Epithelial cell of esophagus (primary cell): ENCODE data around the gene ERVH48-1.

Experiments used
- DNase-seq: peaks from one replicate; pipeline ENCODE4 v3.0.0; 2010; ENCODE audit warnings: low read depth
- H3K4me3 ChIP-seq: 2 replicates; pipeline ENCODE4 v1.5.1; 2011; ENCODE audit warnings: mild to moderate bottlenecking, low read length, control low read depth
- TF ChIP-seq, protein P1 (sequence below): IDR thresholded peaks from 2 replicates; pipeline ENCODE4 v1.5.1; 2011; ENCODE audit warnings: low read depth, mild to moderate bottlenecking, low read length, control low read depth, inconsistent platforms; ENCODE audit not compliant: insufficient read depth; ENCODE audit errors: missing control alignments

The ERVH48-1 gene

DNA sequence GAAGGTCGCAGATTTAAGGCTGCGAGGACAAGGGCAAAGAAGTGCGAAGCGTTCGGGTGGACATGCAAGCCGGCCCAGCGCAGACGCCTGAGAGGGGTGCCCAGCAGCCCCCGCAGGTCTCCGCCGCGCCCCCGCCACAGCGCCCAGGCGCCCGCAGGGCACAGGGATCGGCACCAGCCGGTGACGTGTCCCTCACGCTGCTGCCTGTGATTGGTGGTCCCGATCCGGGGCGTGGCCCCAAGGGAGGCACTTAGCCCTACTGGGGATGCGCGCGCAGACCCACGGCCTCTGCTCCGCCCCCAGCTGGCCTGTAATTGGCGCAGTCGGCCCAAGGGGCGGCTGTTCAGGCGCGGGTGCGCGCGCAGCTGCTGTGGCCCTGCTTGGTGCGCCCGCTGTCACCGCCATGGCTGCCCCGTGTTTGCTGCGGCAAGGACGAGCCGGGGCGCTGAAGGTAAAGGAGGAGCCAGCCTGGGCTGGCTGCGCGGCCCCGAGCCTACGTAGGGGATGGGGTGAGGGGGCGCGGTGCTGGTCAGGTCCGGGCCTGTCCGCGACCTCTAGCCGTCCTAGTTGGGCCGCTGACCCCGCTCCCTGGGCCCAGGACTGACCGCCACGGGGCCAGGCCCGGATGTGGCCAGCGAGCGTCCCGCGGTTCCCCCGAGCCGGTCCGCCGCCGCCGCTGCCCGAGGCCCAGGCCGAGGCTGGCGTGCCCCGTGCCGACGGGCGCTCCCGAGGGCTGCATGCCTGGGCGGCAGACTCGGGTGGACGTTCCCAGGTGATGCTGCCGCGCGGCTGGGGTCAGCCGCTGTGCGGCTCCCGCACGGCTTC is 32.3 kb downstream of the ERVH48-1 start, which contains the start of gene NDUFV3:
TSS of gene NDUFV3 (plus strand) at position 379 of the 825 bp plus-strand sequence. CDS start at position 404, 25 bp downstream.
- H3K4me3 ChIP-seq: peak within 1 kb of the TSS; percentile 97

GRCh38 chr21:42892582-42892930 is 32.9 kb downstream of the ERVH48-1 start:
- no peak for DNase-seq
- TF ChIP-seq, protein P1, sequence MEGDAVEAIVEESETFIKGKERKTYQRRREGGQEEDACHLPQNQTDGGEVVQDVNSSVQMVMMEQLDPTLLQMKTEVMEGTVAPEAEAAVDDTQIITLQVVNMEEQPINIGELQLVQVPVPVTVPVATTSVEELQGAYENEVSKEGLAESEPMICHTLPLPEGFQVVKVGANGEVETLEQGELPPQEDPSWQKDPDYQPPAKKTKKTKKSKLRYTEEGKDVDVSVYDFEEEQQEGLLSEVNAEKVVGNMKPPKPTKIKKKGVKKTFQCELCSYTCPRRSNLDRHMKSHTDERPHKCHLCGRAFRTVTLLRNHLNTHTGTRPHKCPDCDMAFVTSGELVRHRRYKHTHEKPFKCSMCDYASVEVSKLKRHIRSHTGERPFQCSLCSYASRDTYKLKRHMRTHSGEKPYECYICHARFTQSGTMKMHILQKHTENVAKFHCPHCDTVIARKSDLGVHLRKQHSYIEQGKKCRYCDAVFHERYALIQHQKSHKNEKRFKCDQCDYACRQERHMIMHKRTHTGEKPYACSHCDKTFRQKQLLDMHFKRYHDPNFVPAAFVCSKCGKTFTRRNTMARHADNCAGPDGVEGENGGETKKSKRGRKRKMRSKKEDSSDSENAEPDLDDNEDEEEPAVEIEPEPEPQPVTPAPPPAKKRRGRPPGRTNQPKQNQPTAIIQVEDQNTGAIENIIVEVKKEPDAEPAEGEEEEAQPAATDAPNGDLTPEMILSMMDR: no peak
- H3K4me3 ChIP-seq: peak overlapping the region; percentile 97

More for the DNA sequence above, 32.3 kb downstream of the ERVH48-1 start, which contains the start of gene NDUFV3:
- DNase-seq: peak; percentile 99
- TF ChIP-seq, protein P1: no peak

DNA sequence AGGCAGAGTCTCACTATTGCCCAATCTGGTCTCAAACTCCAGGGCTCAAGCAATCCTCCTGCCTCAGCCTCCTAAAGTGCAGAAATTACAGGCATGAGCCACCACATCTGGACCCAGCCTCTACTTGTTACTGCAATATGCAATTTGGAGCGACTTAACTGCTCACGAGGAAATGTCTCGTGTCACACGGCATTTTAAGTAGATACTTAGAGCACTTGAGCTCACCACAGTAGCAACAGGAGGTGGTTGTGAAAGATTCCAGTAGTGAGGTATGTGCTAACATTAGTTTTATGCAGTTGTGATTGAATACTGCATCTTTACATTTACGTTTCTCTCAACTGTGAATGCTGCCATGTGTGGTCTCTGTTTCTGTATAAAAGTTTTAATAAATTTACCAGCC is 38.1 kb downstream of the ERVH48-1 start:
- DNase-seq: no peak
- TF ChIP-seq, protein P1: no peak
- H3K4me3 ChIP-seq: no peak overlapping the region

DNA sequence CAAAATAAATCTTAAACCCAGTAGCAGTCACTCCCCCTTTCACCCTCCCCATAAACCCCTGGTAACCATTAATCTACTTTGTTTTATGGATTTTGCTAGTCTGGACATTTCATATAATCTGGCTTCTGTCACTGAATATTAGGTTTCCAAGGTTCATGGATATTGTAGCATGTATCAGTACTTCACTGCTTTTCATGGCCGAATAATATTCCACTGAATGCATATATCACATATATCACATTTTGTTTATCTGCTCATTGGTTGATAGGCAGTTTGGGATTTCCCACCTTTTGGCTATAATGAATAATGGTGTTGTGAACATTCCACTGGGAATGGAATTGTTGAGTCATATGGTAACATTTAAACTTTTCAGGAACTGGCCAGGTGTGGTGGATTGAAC is 41.5 kb downstream of the ERVH48-1 start:
- TF ChIP-seq, protein P1: no peak
- DNase-seq: no peak

GRCh38 chr21:42880352-42880751 is 45.1 kb downstream of the ERVH48-1 start:
- H3K4me3 ChIP-seq: peak overlapping the region; percentile 97
- DNase-seq: no peak
- TF ChIP-seq, protein P1: no peak

More for the DNA sequence above, 41.5 kb downstream of the ERVH48-1 start:
- no peak overlapping the region for H3K4me3 ChIP-seq

DNA sequence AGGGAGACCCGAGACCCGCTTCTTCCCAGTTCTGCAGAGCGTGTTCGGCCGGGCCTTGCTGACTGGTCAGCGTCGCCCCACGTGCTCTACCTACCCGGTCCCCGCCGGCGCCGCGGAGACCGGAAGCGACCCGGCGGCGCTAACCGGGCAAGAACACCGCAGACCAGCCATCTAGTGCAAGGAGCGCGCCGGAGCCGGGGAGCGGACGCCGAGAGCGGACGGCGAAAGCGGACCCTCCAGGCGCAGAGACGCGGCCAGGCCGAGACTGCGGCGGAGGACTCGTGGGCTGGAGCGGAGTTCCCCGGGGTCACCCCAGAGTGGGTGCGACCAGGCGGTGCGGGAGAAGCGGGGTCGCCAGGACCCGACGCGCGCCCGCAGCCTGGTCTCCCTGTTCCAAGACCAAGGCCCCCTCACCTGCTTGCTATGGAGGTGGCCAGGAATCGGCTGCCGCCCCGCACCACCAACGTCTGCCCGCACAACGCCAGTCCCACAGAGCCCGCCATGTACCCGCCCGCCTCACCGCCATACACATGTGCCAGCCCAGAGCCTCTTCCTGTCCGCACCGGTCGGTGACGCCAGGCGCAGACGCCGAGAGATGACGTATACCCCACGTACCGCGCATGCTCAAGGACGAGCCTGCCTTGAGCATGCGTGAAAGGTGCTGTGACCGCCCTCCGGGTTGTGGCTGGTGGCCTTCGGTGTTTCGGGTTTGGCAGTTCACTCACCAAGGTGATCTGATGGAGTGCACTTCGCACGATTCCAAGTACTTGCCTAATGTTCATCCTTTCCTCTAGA is 46.2 kb downstream of the ERVH48-1 start, which contains the start of gene WDR4:
TSS of gene WDR4 (minus strand) at position 547 of the 795 bp plus-strand sequence. CDS start at position 503, 44 bp downstream.
- H3K4me3 ChIP-seq: peak within 1 kb of the TSS; percentile 97
- DNase-seq: peak; percentile 98
- TF ChIP-seq, protein P1: no peak
